HepG2 (cell line): ENCODE results near the gene CD68. TPM values are rescaled to one million over a fixed set of nuclear protein-coding genes. Genes with fewer than 3 reads are reported as not detected.

Experiments
- ATAC-seq: fragments of 200-7000 bp; cut with Tn5 transposase; 3 replicates; pipeline ENCODE4 v1.9.1; 2020; ENCODE audit warnings: mild to moderate bottlenecking, moderate library complexity
- BruUV-seq: library from RNA; stranded (reverse); fragments of 400-500 nt; replicated peaks from 2 replicates; lab custom pipeline; 2021; lab: Mats Ljungman, UMichigan
- CTCF ChIA-PET: fragments of 300-600 bp; formaldehyde crosslinking; extraction: SDS; loops from one replicate; lab custom pipeline; 2021; ENCODE audit warnings: low total read pairs, inconsistent platforms, low intra/inter-chr PET ratio; lab: Yijun Ruan, JAX
- POLR2A ChIA-PET: fragments of 350-600 bp; sonication (Branson Sonifier 250); formaldehyde crosslinking; loops from one replicate; lab custom pipeline; 2020; ENCODE audit warnings: antibody characterized with exemption, inconsistent platforms; lab: Yijun Ruan, JAX
- DNase-seq: peaks from one replicate; pipeline ENCODE4 v3.0.0-alpha.2; 2015; ENCODE audit warnings: low spot score
- FAIRE-seq: peaks from 3 replicates; lab custom pipeline; 2011; peaks lifted over from hg19 to GRCh38; lab: Jason Lieb, UNC
- H2AFZ ChIP-seq: one replicate; pipeline ENCODE4 v1.6.1; 2011; ENCODE audit warnings: low read length, inconsistent platforms
- H3K27ac ChIP-seq: fragments of 300-600 bp; 3 replicates; pipeline ENCODE4 v1.8.0; 2011; ENCODE audit warnings: mixed run types, mild to moderate bottlenecking, mixed read lengths, low read length, inconsistent platforms; ENCODE audit not compliant: insufficient read depth; ENCODE audit errors: extremely low read length
- H3K27me3 ChIP-seq, 2 experiments: fragments of 200-600 bp in 1 of 2; 2 replicates in 1 of 2; 3 replicates in 1 of 2; pipeline versions ENCODE4 v1.6.0 to v1.8.0; 2011; ENCODE audit warnings: low read length in 2 of 2, mild to moderate bottlenecking in 2 of 2, moderate library complexity in 2 of 2, inconsistent platforms in 1 of 2; ENCODE audit not compliant: insufficient read depth in 2 of 2, control insufficient read depth in 1 of 2
- H3K36me3 ChIP-seq, 2 experiments: fragments of 200-600 bp in 1 of 2; replicated peaks in 1 of 2; 2 replicates in 1 of 2; 3 replicates in 1 of 2; pipeline versions ENCODE4 v1.5.1 to v1.8.0; 2011; ENCODE audit warnings: low read length in 2 of 2, inconsistent platforms in 1 of 2; ENCODE audit not compliant: insufficient read depth in 2 of 2, control insufficient read depth in 1 of 2
- H3K4me1 ChIP-seq: 2 replicates; pipeline ENCODE4 v1.5.1; 2012; ENCODE audit warnings: low read length, inconsistent platforms; ENCODE audit not compliant: insufficient read depth
- H3K4me2 ChIP-seq: 2 replicates; pipeline ENCODE4 v1.6.0; 2011; ENCODE audit warnings: low read depth, low read length, inconsistent platforms
- H3K4me3 ChIP-seq, 3 experiments: fragments of 200-600 bp in 1 of 3; sonication (generic), shearing (Covaris generic) in 1 of 3; replicated peaks in 1 of 3; 2 replicates each; pipeline ENCODE4 v1.5.1; 2011 to 2016; ENCODE audit warnings: low read length in 3 of 3, inconsistent platforms in 2 of 3, low read depth in 2 of 3, mild to moderate bottlenecking in 2 of 3, control low read depth in 1 of 3, mixed read lengths in 1 of 3; ENCODE audit not compliant: insufficient read depth in 1 of 3
- H3K79me2 ChIP-seq: one replicate; pipeline ENCODE4 v1.6.1; 2011; ENCODE audit warnings: low read length, inconsistent platforms; ENCODE audit not compliant: insufficient read depth
- H3K9ac ChIP-seq: 2 replicates; pipeline ENCODE4 v1.6.0; 2011; ENCODE audit warnings: mild to moderate bottlenecking, low read depth, low read length, inconsistent platforms; ENCODE audit not compliant: insufficient read depth
- H3K9me3 ChIP-seq: 2 replicates; pipeline ENCODE4 v1.5.1; 2012; ENCODE audit warnings: mild to moderate bottlenecking, low read length
- H4K20me1 ChIP-seq: 2 replicates; pipeline ENCODE4 v1.6.0; 2011; ENCODE audit warnings: inconsistent platforms, mild to moderate bottlenecking, low read length, moderate library complexity; ENCODE audit not compliant: insufficient read depth
- ARID3A ChIP-seq: IDR thresholded peaks from 2 replicates; pipeline ENCODE4 v1.6.1; 2012; ENCODE audit warnings: low read depth, low read length, improper control_type of control experiment
- ATF7-NPFF ChIP-seq: sonication (generic); formaldehyde crosslinking; IDR thresholded peaks from 2 replicates; pipeline ENCODE4 v1.8.1; 2023; ENCODE audit warnings: mild to moderate bottlenecking, low read depth, missing genetic modification reagents, moderate library complexity
- BHLHE40 ChIP-seq: IDR thresholded peaks from 2 replicates; pipeline ENCODE4 v1.6.1; 2011; ENCODE audit warnings: low read length, improper control_type of control experiment
- BRCA1 ChIP-seq: sonication (generic); formaldehyde crosslinking; IDR thresholded peaks from 2 replicates; pipeline ENCODE4 v1.4.0; 2020; ENCODE audit warnings: missing genetic modification reagents
- GABPB1 ChIP-seq: IDR thresholded peaks from 2 replicates; pipeline ENCODE4 v1.6.1; 2016; ENCODE audit warnings: mild to moderate bottlenecking, missing genetic modification reagents, moderate library complexity, missing compliant biosample characterization
- HIC2 ChIP-seq: sonication (generic); formaldehyde crosslinking; IDR thresholded peaks from 2 replicates; pipeline ENCODE4 v1.9.0; 2022; ENCODE audit warnings: low read depth, missing genetic modification reagents
- KAT7 ChIP-seq: IDR thresholded peaks from 2 replicates; pipeline ENCODE4 v1.6.1; 2018; ENCODE audit warnings: borderline replicate concordance, missing compliant biosample characterization
- MED13 ChIP-seq: sonication (generic); formaldehyde crosslinking; IDR thresholded peaks from 2 replicates; pipeline ENCODE4 v1.5.0; 2020; ENCODE audit warnings: missing genetic modification reagents
- POGZ ChIP-seq: sonication (generic); formaldehyde crosslinking; IDR thresholded peaks from 2 replicates; pipeline ENCODE4 v1.4.0; 2020; ENCODE audit warnings: mild to moderate bottlenecking, missing genetic modification reagents
- TBX2 ChIP-seq: sonication (generic); formaldehyde crosslinking; IDR thresholded peaks from 2 replicates; pipeline ENCODE4 v1.5.0; 2020; ENCODE audit warnings: missing genetic modification reagents, mild to moderate bottlenecking, borderline replicate concordance
- ZBTB1 ChIP-seq: sonication (generic); formaldehyde crosslinking; IDR thresholded peaks from 2 replicates; pipeline ENCODE4 v1.4.0; 2020; ENCODE audit warnings: missing genetic modification reagents, borderline replicate concordance
- ZBTB14 ChIP-seq: sonication (generic); formaldehyde crosslinking; IDR thresholded peaks from 2 replicates; pipeline ENCODE4 v1.4.0; 2020; ENCODE audit warnings: missing genetic modification reagents
- ZIK1 ChIP-seq: sonication (generic); formaldehyde crosslinking; IDR thresholded peaks from 2 replicates; pipeline ENCODE4 v1.5.0; 2020; ENCODE audit warnings: mild to moderate bottlenecking, low read depth, missing genetic modification reagents, borderline replicate concordance
- ZNF121 ChIP-seq: sonication (generic); formaldehyde crosslinking; IDR thresholded peaks from 2 replicates; pipeline ENCODE4 v1.5.0; 2020; ENCODE audit warnings: mild to moderate bottlenecking, missing genetic modification reagents
- ZNF138 ChIP-seq: sonication (generic); formaldehyde crosslinking; IDR thresholded peaks from 2 replicates; pipeline ENCODE4 v1.5.0; 2020; ENCODE audit warnings: mild to moderate bottlenecking, low read depth, missing genetic modification reagents
- ZNF33A ChIP-seq: sonication (generic); formaldehyde crosslinking; IDR thresholded peaks from 2 replicates; pipeline ENCODE4 v1.5.1; 2020; ENCODE audit warnings: missing genetic modification reagents, mild to moderate bottlenecking, moderate library complexity, borderline replicate concordance
- ZNF576 ChIP-seq: sonication (generic); formaldehyde crosslinking; IDR thresholded peaks from 2 replicates; pipeline ENCODE4 v1.4.0; 2020; ENCODE audit warnings: mild to moderate bottlenecking, missing genetic modification reagents
- WGBS: methylation state at CpG from one replicate; pipeline ENCODE4 v1.1.6; 2017; ENCODE audit warnings: low lambda C conversion rate; 5-methylcytosine and 5-hydroxymethylcytosine counted together
- in situ Hi-C: cut with HindIII; loops from 2 replicates; pipeline ENCODE4 v1.10.0; 2017; ENCODE audit warnings: low pct_unique_long_range_greater_than_20kb; ENCODE audit not compliant: extremely low pct_ligation_motif_present
- intact Hi-C: fragments of 100-400 bp; cut with micrococcal nuclease; formaldehyde crosslinking; loops from one replicate; pipeline ENCODE4 v1.10.0; 2022; ENCODE audit not compliant: unreplicated experiment
- polyA plus RNA-seq, 8 experiments: library from polyadenylated mRNA; depleted of rRNA in 3 of 8; stranded (reverse) in 7 of 8; unstranded in 1 of 8; fragments of >200 nt; fragmentation: Illumina TruSeq in 4 of 8; extraction: Trizol in 4 of 8; gene quantifications; 2 replicates each; pipeline versions ENCODE4 v1.2.1 to v1.2.3, GENCODE V29; 2011 to 2016; ENCODE audit warnings: low read depth in 4 of 8, missing spikeins in 1 of 8, mixed read lengths in 1 of 8; ENCODE audit not compliant: insufficient read depth in 1 of 8
- total RNA-seq, 5 experiments: library from RNA; depleted of rRNA; stranded (reverse); fragments of >200 nt; fragmentation: Illumina TruSeq; extraction: Trizol; gene quantifications; 2 replicates each; pipeline ENCODE4 v1.2.3, GENCODE V29; 2016; ENCODE audit warnings: low read depth in 1 of 5

CD68 gene
- total and polyA plus RNA-seq, 2 of the 13 experiments (the other 11 are each of a cell fraction or from before 2014, with no cell fraction given) = 10.3 to 104 TPM

GRCh38 chr17:7620835-7621234 is 41.4 kb downstream of the CD68 start:
- 88% methylated on average over 8 of the region's 8 CpGs for WGBS
- POLR2A ChIA-PET = interaction anchor here (0.6 kb wide), 1 partner anchor 8 kb away, joined by 3 read pairs; no protein-coding TSS in a partner anchor

GRCh38 chr17:7623661-7624060 is 44.2 kb downstream of the CD68 start:
- intact Hi-C loops (no loop called here), in situ Hi-C loops (no loop called here)
- H3K36me3 ChIP-seq = no peaks in the 10 kb centered on the region
- POLR2A ChIA-PET = interaction anchor here (0.7 to 2.8 kb wide), 2 partner anchors 9 to 63 kb away, joined by 5 to 6 read pairs; partner anchors contain the start of genes FXR2 and TP53
- no peaks in the 10 kb centered on the region for H4K20me1 ChIP-seq
- DNase-seq (no peak), FAIRE-seq (peak; percentile 66), ATAC-seq (no peak)
- CTCF ChIA-PET = no interaction called here
- peaks cover 46% of the 10 kb centered on the region for H3K4me1 ChIP-seq
- no TSS peak for BruUV-seq
- no peak overlapping the region for H2AFZ ChIP-seq
- peaks cover 15% of the 10 kb centered on the region for H3K79me2 ChIP-seq
- no peak overlapping the region for H3K9ac ChIP-seq
- no peak overlapping the region for H3K4me2 ChIP-seq
- 14% methylated on average over 5 of the region's 5 CpGs for WGBS
- H3K4me3 ChIP-seq = no peak overlapping the region
- no peaks in the 10 kb centered on the region; a peak in 1 of 5 replicates for H3K27me3 ChIP-seq
- no peak overlapping the region for H3K27ac ChIP-seq
- H3K9me3 ChIP-seq = no peaks in the 10 kb centered on the region
- TF ChIP-seq ZNF576 (CRISPR knock-in tag) = no peak
- no peak for TF ChIP-seq ZNF33A (CRISPR knock-in tag)
- TF ChIP-seq HIC2 (CRISPR knock-in tag) = peak; percentile 37; the same call in 1 of the 2 replicates
- no peak for TF ChIP-seq KAT7
- no peak for TF ChIP-seq ZBTB14
- no peak for TF ChIP-seq ZIK1 (CRISPR knock-in tag)
- no peak for TF ChIP-seq POGZ (CRISPR knock-in tag)
- peak; percentile 52; the same call in 1 of the 2 replicates for TF ChIP-seq BHLHE40
- TF ChIP-seq ARID3A = no peak
- TF ChIP-seq MED13 (CRISPR knock-in tag) = no peak
- no peak for TF ChIP-seq ZBTB1 (CRISPR knock-in tag)
- TF ChIP-seq GABPB1 (CRISPR knock-in tag) = no peak

More at GRCh38 chr17:7620835-7621234, 41.4 kb downstream of the CD68 start:
- no peak for DNase-seq
- no peak overlapping the region for H3K27ac ChIP-seq
- no peak for ATAC-seq
- H3K9ac ChIP-seq = no peak overlapping the region
- no peak for FAIRE-seq
- peaks cover 39% of the 10 kb centered on the region for H3K4me1 ChIP-seq
- no peaks in the 10 kb centered on the region for H3K9me3 ChIP-seq
- no peaks in the 10 kb centered on the region for H3K27me3 ChIP-seq
- no TSS peak for BruUV-seq
- in situ Hi-C loops (no loop called here), intact Hi-C loops (no loop called here)
- no peaks in the 10 kb centered on the region for H4K20me1 ChIP-seq
- no peaks in the 10 kb centered on the region for H3K36me3 ChIP-seq
- no peak overlapping the region for H3K4me3 ChIP-seq
- H3K79me2 ChIP-seq = no peaks in the 10 kb centered on the region
- CTCF ChIA-PET = no interaction called here
- no peak for TF ChIP-seq BRCA1 (CRISPR knock-in tag)
- TF ChIP-seq ZNF121 (CRISPR knock-in tag) = peak; percentile 45; the same call in 1 of the 2 replicates
- TF ChIP-seq TBX2 (CRISPR knock-in tag) = no peak
- no peak for TF ChIP-seq ATF7-NPFF
- TF ChIP-seq ZNF138 (CRISPR knock-in tag) = no peak
- H3K4me2 ChIP-seq = no peak overlapping the region
- no peak overlapping the region for H2AFZ ChIP-seq
